Ishikawa (cell line): ENCODE data around the gene LAMP2.
A peak's percentile ranks its signal among the peaks of the same experiment; 100 is the strongest.

ENCODE experiments used
- CEBPB ChIP-seq: IDR thresholded peaks from 2 replicates; pipeline ENCODE4 v1.6.1; 2012
- CREB1 ChIP-seq: IDR thresholded peaks from 2 replicates; pipeline ENCODE4 v1.6.1; 2012; ENCODE audit warnings: low read depth
- EGR1 ChIP-seq: IDR thresholded peaks from 2 replicates; pipeline ENCODE4 v1.6.1; 2012
- EP300 ChIP-seq: IDR thresholded peaks from 2 replicates; pipeline ENCODE4 v1.6.1; 2012; ENCODE audit warnings: borderline replicate concordance
- FOXM1 ChIP-seq: IDR thresholded peaks from 2 replicates; pipeline ENCODE4 v1.6.1; 2012; ENCODE audit warnings: low read depth, borderline replicate concordance
- MAX ChIP-seq: IDR thresholded peaks from 2 replicates; pipeline ENCODE4 v1.6.1; 2012
- NFIC ChIP-seq: IDR thresholded peaks from 2 replicates; pipeline ENCODE4 v1.6.1; 2012
- RAD21 ChIP-seq: IDR thresholded peaks from 2 replicates; pipeline ENCODE4 v1.6.1; 2012; ENCODE audit warnings: low read depth
- TAF1 ChIP-seq: IDR thresholded peaks from 2 replicates; pipeline ENCODE4 v1.6.1; 2012; ENCODE audit warnings: low read depth, mild to moderate bottlenecking
- TCF12 ChIP-seq: IDR thresholded peaks from 2 replicates; pipeline ENCODE4 v1.6.1; 2012; ENCODE audit warnings: low read depth
- TEAD4 ChIP-seq: IDR thresholded peaks from 2 replicates; pipeline ENCODE4 v1.6.1; 2012
- YY1 ChIP-seq: IDR thresholded peaks from 2 replicates; pipeline ENCODE4 v1.6.1; 2012; ENCODE audit warnings: low read depth
- ZBTB7A ChIP-seq: IDR thresholded peaks from 2 replicates; pipeline ENCODE4 v1.6.1; 2012; ENCODE audit warnings: low read depth
- TF ChIP-seq, protein P1 (sequence below): IDR thresholded peaks from 2 replicates; pipeline ENCODE4 v1.6.1; 2012; ENCODE audit warnings: low read depth, mild to moderate bottlenecking
- TF ChIP-seq, protein P2 (sequence below): IDR thresholded peaks from 2 replicates; pipeline ENCODE4 v1.6.1; 2012

The LAMP2 gene

DNA sequence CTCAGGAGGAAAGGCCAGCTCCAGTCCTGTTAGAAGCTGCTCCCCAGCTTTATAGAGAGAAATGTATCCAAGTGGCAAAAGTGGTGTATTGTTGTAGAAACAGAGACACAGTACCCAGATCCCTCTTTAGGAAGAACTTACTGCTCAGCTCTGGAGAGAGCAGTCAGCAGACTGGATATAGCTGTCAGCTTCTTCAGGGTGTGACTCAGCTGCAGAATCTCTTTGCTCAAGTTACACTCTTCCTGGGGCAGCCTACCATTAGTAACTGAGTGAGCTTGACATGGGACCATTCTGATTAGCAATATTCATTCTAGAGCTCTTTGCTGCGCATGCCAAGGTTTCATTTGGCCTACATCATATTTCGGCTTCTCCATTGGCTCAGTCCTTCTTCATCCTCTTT is 66.7 kb downstream of the LAMP2 start:
- TF ChIP-seq RAD21: no peak
- TF ChIP-seq NFIC: no peak
- TF ChIP-seq ZBTB7A: no peak
- TF ChIP-seq TCF12: no peak
- TF ChIP-seq CREB1: no peak
- no peak for TF ChIP-seq CEBPB
- no peak for TF ChIP-seq MAX

GRCh38 chrX:120401301-120401700 is 67.8 kb downstream of the LAMP2 start:
- no peak for TF ChIP-seq TCF12
- TF ChIP-seq, protein P1, sequence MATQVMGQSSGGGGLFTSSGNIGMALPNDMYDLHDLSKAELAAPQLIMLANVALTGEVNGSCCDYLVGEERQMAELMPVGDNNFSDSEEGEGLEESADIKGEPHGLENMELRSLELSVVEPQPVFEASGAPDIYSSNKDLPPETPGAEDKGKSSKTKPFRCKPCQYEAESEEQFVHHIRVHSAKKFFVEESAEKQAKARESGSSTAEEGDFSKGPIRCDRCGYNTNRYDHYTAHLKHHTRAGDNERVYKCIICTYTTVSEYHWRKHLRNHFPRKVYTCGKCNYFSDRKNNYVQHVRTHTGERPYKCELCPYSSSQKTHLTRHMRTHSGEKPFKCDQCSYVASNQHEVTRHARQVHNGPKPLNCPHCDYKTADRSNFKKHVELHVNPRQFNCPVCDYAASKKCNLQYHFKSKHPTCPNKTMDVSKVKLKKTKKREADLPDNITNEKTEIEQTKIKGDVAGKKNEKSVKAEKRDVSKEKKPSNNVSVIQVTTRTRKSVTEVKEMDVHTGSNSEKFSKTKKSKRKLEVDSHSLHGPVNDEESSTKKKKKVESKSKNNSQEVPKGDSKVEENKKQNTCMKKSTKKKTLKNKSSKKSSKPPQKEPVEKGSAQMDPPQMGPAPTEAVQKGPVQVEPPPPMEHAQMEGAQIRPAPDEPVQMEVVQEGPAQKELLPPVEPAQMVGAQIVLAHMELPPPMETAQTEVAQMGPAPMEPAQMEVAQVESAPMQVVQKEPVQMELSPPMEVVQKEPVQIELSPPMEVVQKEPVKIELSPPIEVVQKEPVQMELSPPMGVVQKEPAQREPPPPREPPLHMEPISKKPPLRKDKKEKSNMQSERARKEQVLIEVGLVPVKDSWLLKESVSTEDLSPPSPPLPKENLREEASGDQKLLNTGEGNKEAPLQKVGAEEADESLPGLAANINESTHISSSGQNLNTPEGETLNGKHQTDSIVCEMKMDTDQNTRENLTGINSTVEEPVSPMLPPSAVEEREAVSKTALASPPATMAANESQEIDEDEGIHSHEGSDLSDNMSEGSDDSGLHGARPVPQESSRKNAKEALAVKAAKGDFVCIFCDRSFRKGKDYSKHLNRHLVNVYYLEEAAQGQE: peak; percentile 78

DNA sequence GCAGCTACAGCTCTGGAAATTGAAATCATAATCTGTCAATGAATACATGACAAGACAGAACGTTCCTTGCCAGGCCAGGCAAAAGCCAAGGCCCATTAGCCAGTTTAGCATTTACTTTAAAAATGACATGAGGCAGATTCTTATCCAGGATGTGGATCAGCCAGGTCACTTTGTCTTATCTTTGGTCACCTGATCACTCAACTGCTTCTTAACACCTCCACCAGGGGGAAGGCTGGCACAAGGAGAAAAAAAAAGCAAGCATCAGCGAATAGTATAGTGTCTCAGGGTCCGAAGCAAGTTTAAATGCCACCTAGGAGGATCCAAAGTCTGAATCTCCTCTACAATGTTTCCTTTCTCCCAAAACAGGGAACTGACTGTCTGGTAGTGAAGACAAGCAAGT is 88.4 kb downstream of the LAMP2 start:
- TF ChIP-seq TCF12: no peak
- no peak for TF ChIP-seq TEAD4
- TF ChIP-seq, protein P2, sequence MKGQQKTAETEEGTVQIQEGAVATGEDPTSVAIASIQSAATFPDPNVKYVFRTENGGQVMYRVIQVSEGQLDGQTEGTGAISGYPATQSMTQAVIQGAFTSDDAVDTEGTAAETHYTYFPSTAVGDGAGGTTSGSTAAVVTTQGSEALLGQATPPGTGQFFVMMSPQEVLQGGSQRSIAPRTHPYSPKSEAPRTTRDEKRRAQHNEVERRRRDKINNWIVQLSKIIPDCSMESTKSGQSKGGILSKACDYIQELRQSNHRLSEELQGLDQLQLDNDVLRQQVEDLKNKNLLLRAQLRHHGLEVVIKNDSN: 0 out of 2 replicates have a peak, but pooled peaks have one; percentile 48
- TF ChIP-seq RAD21: peak; percentile 55

DNA sequence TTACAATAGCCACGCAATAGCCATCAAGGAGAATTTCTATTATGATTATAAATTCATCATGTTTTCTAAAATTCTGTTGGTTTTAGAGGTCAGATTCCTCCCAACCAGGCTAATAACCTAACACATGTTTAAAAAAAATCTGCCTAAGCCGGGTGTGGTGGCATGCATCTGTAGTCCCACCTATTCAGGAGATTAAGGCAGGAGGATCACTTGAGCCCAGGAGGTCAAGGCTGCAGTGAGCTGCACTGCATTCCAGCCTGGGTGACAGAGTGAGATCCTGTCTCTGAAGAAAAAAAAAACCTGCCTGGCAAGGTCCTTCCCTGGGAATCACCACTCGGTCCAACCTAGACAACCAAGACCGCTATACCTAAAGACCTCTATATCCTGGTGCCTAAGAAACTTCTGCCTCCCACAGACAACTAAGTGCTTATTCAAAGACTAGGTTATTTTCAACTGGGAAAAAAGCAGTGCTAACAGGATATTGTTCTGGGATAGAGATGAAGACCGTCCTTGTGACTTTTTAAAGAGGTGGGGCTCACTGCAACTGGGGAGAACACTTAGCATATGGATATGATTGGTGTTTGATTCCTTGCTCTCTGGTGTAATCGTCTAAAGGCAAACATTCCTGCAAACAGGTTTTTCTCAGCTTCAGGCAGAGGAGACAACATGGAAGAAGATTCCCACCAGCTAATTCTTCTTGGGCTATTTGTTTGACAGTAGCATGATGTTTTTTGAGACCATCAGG is 89.0 kb downstream of the LAMP2 start:
- no peak for TF ChIP-seq TCF12
- no peak for TF ChIP-seq ZBTB7A
- no peak for TF ChIP-seq YY1
- TF ChIP-seq CREB1: no peak
- no peak for TF ChIP-seq NFIC
- TF ChIP-seq FOXM1: no peak
- TF ChIP-seq CEBPB: no peak
- no peak for TF ChIP-seq EP300
- no peak for TF ChIP-seq MAX
- TF ChIP-seq, protein P1: no peak
- TF ChIP-seq, protein P2: no peak
- no peak for TF ChIP-seq TAF1
- no peak for TF ChIP-seq RAD21
- TF ChIP-seq TEAD4: no peak

- no peak for TF ChIP-seq TAF1
- no peak for TF ChIP-seq CREB1
- TF ChIP-seq, protein P1: no peak
- TF ChIP-seq, protein P2: no peak
- no peak for TF ChIP-seq RAD21
- no peak for TF ChIP-seq CEBPB
- no peak for TF ChIP-seq EGR1
- no peak for TF ChIP-seq TCF12
- no peak for TF ChIP-seq EP300
- no peak for TF ChIP-seq YY1
- TF ChIP-seq TEAD4: no peak
- no peak for TF ChIP-seq MAX
- TF ChIP-seq FOXM1: no peak
- no peak for TF ChIP-seq NFIC
- TF ChIP-seq ZBTB7A: no peak
These were observed 90.5 kb downstream of the LAMP2 start for GRCh38 chrX:120378570-120378969.
